Measurements from ENCODE around the gene TTYH3. TPM values are rescaled to one million over a fixed set of nuclear protein-coding genes. Genes with fewer than 3 reads are reported as not detected.

Gene TTYH3
- total and polyA plus RNA-seq, 9 of the 15 experiments (the other 6 are each of a cell fraction or from before 2014, with no cell fraction given), result 0.01 to 5.5 (median 1.1) TPM

- FAIRE-seq (no peak), ATAC-seq (no peak), DNase-seq (ENCODE audit: extremely low read depth in 1 of 4, low spot score in 3 of 4) (no peak)
- in situ Hi-C loops (cut with MboI) (no loop called here), intact Hi-C loops (cut with micrococcal nuclease) (no loop called here)
- no peak overlapping the region for H3K27ac ChIP-seq (ENCODE audit: extremely low read depth, low read depth, low read length)
- no peaks in the 10 kb centered on the region for H3K79me2 ChIP-seq (ENCODE audit: control insufficient read depth, insufficient read depth, low read length)
- ChIA-PET CTCF (ENCODE audit: low intra/inter-chr PET ratio) (no interaction called here), POLR2A (no interaction called here)
- no peak overlapping the region for H3K4me3 ChIP-seq
- H3K9me3 ChIP-seq (replicated peaks; ENCODE audit: control insufficient read depth, insufficient read depth, low read depth, low read length), result no peaks in the 10 kb centered on the region
- 78% methylated on average over 18 of the region's 54 CpGs for WGBS (ENCODE audit: insufficient coverage, low coverage, missing lambda C conversion rate)
- no peak overlapping the region for H2AFZ ChIP-seq (ENCODE audit: low read depth, low read length)
- no TSS peak for BruUV-seq (replicated peaks)
- H4K20me1 ChIP-seq (replicated peaks; ENCODE audit: control insufficient read depth, insufficient read depth, low read length), result no peaks in the 10 kb centered on the region
- peaks cover 7% of the 10 kb centered on the region; the same call in 1 of the 3 replicates for H3K36me3 ChIP-seq (ENCODE audit: control insufficient read depth, insufficient read depth, low read length)
- peaks cover 0 to 18% of the 10 kb centered on the region in 2 experiments; a peak in 2 of 5 replicates for H3K4me1 ChIP-seq (replicated peaks in 1 of 2; ENCODE audit: control insufficient read depth in 2 of 2, insufficient read depth in 2 of 2, low read length in 2 of 2)
- H3K4me2 ChIP-seq (ENCODE audit: insufficient read depth, low read length), result no peak overlapping the region
- no peak for TF ChIP-seq RFX5 (IDR thresholded peaks at IDR 0.05; ENCODE audit: low read depth, low read length)
- no peak for TF ChIP-seq CEBPG (CRISPR knock-in tag; IDR thresholded peaks at IDR 0.05)
- TF ChIP-seq CEBPG (tag; conservative IDR thresholded peaks at IDR 0.05 in 1 of 2, IDR thresholded peaks at IDR 0.05 in 1 of 2), result no peak
- TF ChIP-seq, protein P1, sequence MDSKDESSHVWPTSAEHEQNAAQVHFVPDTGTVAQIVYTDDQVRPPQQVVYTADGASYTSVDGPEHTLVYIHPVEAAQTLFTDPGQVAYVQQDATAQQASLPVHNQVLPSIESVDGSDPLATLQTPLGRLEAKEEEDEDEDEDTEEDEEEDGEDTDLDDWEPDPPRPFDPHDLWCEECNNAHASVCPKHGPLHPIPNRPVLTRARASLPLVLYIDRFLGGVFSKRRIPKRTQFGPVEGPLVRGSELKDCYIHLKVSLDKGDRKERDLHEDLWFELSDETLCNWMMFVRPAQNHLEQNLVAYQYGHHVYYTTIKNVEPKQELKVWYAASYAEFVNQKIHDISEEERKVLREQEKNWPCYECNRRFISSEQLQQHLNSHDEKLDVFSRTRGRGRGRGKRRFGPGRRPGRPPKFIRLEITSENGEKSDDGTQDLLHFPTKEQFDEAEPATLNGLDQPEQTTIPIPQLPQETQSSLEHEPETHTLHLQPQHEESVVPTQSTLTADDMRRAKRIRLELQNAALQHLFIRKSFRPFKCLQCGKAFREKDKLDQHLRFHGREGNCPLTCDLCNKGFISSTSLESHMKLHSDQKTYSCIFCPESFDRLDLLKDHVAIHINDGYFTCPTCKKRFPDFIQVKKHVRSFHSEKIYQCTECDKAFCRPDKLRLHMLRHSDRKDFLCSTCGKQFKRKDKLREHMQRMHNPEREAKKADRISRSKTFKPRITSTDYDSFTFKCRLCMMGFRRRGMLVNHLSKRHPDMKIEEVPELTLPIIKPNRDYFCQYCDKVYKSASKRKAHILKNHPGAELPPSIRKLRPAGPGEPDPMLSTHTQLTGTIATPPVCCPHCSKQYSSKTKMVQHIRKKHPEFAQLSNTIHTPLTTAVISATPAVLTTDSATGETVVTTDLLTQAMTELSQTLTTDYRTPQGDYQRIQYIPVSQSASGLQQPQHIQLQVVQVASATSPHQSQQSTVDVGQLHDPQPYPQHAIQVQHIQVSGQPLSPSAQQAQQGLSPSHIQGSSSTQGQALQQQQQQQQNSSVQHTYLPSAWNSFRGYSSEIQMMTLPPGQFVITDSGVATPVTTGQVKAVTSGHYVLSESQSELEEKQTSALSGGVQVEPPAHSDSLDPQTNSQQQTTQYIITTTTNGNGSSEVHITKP (IDR thresholded peaks at IDR 0.05; ENCODE audit: partially characterized antibody), result no peak
- TF ChIP-seq PPARD (CRISPR knock-in tag; IDR thresholded peaks at IDR 0.05), result no peak
- TF ChIP-seq NFATC3 (IDR thresholded peaks at IDR 0.05), result no peak
- H3K9ac ChIP-seq (ENCODE audit: insufficient read depth in 1 of 2, low read depth in 2 of 2, low read length in 2 of 2), result no peak overlapping the region
- H3K27me3 ChIP-seq (ENCODE audit: control insufficient read depth in 2 of 2, insufficient read depth in 2 of 2, low read length in 2 of 2), result no peaks in the 10 kb centered on the region
- H3K9me1 ChIP-seq (ENCODE audit: control insufficient read depth, insufficient read depth, low read length), result no peaks in the 10 kb centered on the region
Observed at GRCh38 chr7:2583798-2584580, 47.8 kb upstream of the TTYH3 start.
